Parathyroid adenoma (tissue), 2 donors: ENCODE results near the gene B9D2.
A peak's percentile ranks its signal among the peaks of the same experiment; 100 is the strongest.
"Not testable (repeated sequence)": the region's sequence is repeated elsewhere in the genome, so short reads cannot be mapped to it uniquely, and the experiment has no call there.

Experiments
- H2AFZ ChIP-seq: fragments of 300-600 bp; sonication (generic); one replicate; pipeline ENCODE4 v1.7.0; 2017; ENCODE audit warnings: antibody characterized with exemption, mild to moderate bottlenecking
- H3K27ac ChIP-seq: fragments of 300-600 bp; sonication (generic); one replicate; pipeline ENCODE4 v1.7.0; 2017
- H3K27me3 ChIP-seq: fragments of 300-600 bp; sonication (generic); one replicate; pipeline ENCODE4 v1.7.0; 2017; ENCODE audit warnings: low read length; ENCODE audit not compliant: control insufficient read depth, insufficient read depth
- H3K36me3 ChIP-seq: fragments of 300-600 bp; sonication (generic); one replicate; pipeline ENCODE4 v1.7.0; 2017; ENCODE audit warnings: low read length; ENCODE audit not compliant: control insufficient read depth, insufficient read depth
- H3K4me1 ChIP-seq: fragments of 300-600 bp; sonication (generic); one replicate; pipeline ENCODE4 v1.7.0; 2017; ENCODE audit warnings: control low read depth
- H3K4me2 ChIP-seq: fragments of 300-600 bp; sonication (generic); one replicate; pipeline ENCODE4 v1.7.0; 2017; ENCODE audit warnings: low read length
- H3K4me3 ChIP-seq: fragments of 300-600 bp; sonication (generic); one replicate; pipeline ENCODE4 v1.7.0; 2017; ENCODE audit warnings: low read depth, low read length
- H3K79me2 ChIP-seq: fragments of 300-600 bp; sonication (generic); one replicate; pipeline ENCODE4 v1.7.0; 2017; ENCODE audit warnings: control low read depth
- H3K9ac ChIP-seq: fragments of 300-600 bp; sonication (generic); one replicate; pipeline ENCODE4 v1.7.0; 2017; ENCODE audit warnings: mild to moderate bottlenecking
- H3K9me3 ChIP-seq: fragments of 300-600 bp; sonication (generic); one replicate; pipeline ENCODE4 v1.7.0; 2017; ENCODE audit warnings: low read length; ENCODE audit not compliant: control insufficient read depth
- TF ChIP-seq, protein P1 (sequence below): fragments of 300-600 bp; sonication (generic); IDR thresholded peaks from one replicate; pipeline ENCODE4 v1.7.0; 2017; ENCODE audit warnings: antibody characterized with exemption, mild to moderate bottlenecking
- donor health status: primary hyperparathyroidism.

The B9D2 gene

GRCh38 chr19:41351339-41352245 is 12.4 kb downstream of the B9D2 start:
- Histone ChIP-seq H3K4me2 (peak overlapping the region; percentile 97), H3K9me3 (no peaks in the 10 kb centered on the region), H3K27ac (peak overlapping the region; percentile 19), H3K4me1 (no peaks in the 10 kb centered on the region), H3K9ac (no peak overlapping the region), H3K27me3 (no peaks in the 10 kb centered on the region), H2AFZ (peak overlapping the region; percentile 73), H3K4me3 (peak overlapping the region; percentile 77), H3K79me2 (no peaks in the 10 kb centered on the region), H3K36me3 (no peaks in the 10 kb centered on the region)
- TF ChIP-seq, protein P1, sequence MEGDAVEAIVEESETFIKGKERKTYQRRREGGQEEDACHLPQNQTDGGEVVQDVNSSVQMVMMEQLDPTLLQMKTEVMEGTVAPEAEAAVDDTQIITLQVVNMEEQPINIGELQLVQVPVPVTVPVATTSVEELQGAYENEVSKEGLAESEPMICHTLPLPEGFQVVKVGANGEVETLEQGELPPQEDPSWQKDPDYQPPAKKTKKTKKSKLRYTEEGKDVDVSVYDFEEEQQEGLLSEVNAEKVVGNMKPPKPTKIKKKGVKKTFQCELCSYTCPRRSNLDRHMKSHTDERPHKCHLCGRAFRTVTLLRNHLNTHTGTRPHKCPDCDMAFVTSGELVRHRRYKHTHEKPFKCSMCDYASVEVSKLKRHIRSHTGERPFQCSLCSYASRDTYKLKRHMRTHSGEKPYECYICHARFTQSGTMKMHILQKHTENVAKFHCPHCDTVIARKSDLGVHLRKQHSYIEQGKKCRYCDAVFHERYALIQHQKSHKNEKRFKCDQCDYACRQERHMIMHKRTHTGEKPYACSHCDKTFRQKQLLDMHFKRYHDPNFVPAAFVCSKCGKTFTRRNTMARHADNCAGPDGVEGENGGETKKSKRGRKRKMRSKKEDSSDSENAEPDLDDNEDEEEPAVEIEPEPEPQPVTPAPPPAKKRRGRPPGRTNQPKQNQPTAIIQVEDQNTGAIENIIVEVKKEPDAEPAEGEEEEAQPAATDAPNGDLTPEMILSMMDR, result no peak

- peak overlapping the region; percentile 19 for H3K27ac ChIP-seq
- peak overlapping the region; percentile 73 for H2AFZ ChIP-seq
- no peaks in the 10 kb centered on the region for H3K27me3 ChIP-seq
- no peaks in the 10 kb centered on the region for H3K9me3 ChIP-seq
- H3K4me1 ChIP-seq, result no peaks in the 10 kb centered on the region
- TF ChIP-seq, protein P1, result no peak
- H3K36me3 ChIP-seq, result no peaks in the 10 kb centered on the region
- no peaks in the 10 kb centered on the region for H3K79me2 ChIP-seq
- H3K4me3 ChIP-seq, result peak overlapping the region; percentile 77
- peak overlapping the region; percentile 97 for H3K4me2 ChIP-seq
- no peak overlapping the region for H3K9ac ChIP-seq
Observed at GRCh38 chr19:41350735-41351338, 13.1 kb downstream of the B9D2 start.

DNA sequence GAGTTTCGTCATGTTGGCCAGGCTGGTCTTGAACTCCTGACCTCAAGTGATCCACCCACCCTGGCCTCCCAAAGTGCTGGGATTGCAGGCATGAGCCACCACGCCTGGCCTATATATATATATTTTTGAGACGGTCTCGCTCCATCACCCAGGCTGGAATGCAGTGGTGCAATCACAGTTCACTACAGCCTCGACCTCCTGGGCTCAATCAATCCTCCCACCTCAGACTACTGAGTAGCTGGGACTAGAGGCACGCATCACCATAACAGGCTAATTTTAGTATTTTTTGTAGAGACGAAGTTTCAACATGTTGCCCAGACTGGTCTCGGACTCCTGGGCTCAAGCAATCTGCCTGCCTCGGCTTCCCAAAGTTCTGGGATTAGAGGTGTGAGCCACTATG is 17.0 kb downstream of the B9D2 start:
- not testable (repeated sequence) for H3K9ac ChIP-seq, H3K27me3 ChIP-seq, H3K9me3 ChIP-seq, H3K4me1 ChIP-seq, H2AFZ ChIP-seq, H3K4me2 ChIP-seq, H3K36me3 ChIP-seq, H3K79me2 ChIP-seq, H3K27ac ChIP-seq, H3K4me3 ChIP-seq

DNA sequence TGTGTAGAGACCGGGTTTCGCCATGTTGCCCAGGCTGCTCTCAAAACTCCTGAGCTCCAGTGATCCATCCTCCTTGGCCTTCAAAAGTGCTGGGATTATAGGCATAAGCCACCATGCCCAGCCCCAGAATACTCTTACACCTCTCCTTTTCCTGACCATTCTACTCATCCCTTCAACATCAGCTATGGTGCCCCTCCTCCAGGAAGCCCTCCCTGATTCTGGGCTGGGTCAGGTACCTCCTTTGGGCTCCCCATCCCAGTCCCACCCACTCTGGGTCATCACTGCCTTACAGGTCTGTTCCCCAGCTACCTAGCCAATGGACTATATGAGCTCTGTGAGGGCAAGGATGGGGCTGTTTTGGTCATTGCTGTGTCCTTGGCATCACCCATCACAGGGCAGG is 19.8 kb downstream of the B9D2 start:
- no peaks in the 10 kb centered on the region for H3K79me2 ChIP-seq
- H3K27me3 ChIP-seq, result no peaks in the 10 kb centered on the region
- no peak overlapping the region for H3K27ac ChIP-seq
- no peaks in the 10 kb centered on the region for H3K9me3 ChIP-seq
- no peak overlapping the region for H3K4me2 ChIP-seq
- H3K36me3 ChIP-seq, result no peaks in the 10 kb centered on the region
- no peak overlapping the region for H3K4me3 ChIP-seq
- H2AFZ ChIP-seq, result no peak overlapping the region
- no peak overlapping the region for H3K9ac ChIP-seq
- no peaks in the 10 kb centered on the region for H3K4me1 ChIP-seq
- TF ChIP-seq, protein P1, result no peak

- Histone ChIP-seq H3K79me2 (no peaks in the 10 kb centered on the region), H3K36me3 (no peaks in the 10 kb centered on the region), H3K9me3 (no peaks in the 10 kb centered on the region)
Observed at GRCh38 chr19:41341669-41342490, 22.1 kb downstream of the B9D2 start.

More at GRCh38 chr19:41341669-41342490, 22.1 kb downstream of the B9D2 start:
- H3K4me3 ChIP-seq, result no peak overlapping the region
- H3K27me3 ChIP-seq, result no peaks in the 10 kb centered on the region
- no peak overlapping the region for H3K4me2 ChIP-seq
- TF ChIP-seq, protein P1, result peak; percentile 77
- H3K4me1 ChIP-seq, result no peaks in the 10 kb centered on the region
- H3K27ac ChIP-seq, result no peak overlapping the region
- H3K9ac ChIP-seq, result no peak overlapping the region
- H2AFZ ChIP-seq, result peak overlapping the region; percentile 56
